ENCODE measurements around the gene PCDHA6. TPM values are rescaled to one million over a fixed set of nuclear protein-coding genes. Genes with fewer than 3 reads are reported as not detected.
A peak's percentile ranks its signal among the peaks of the same experiment; 100 is the strongest.
"Not testable (repeated sequence)": the region's sequence is repeated elsewhere in the genome, so short reads cannot be mapped to it uniquely, and the experiment has no call there.

Gene PCDHA6
- total RNA-seq, 2 donors from 2014 or later: 6.2 to 6.5 TPM

- Histone ChIP-seq H3K9ac (ENCODE audit: extremely low read depth, low read length, poor library complexity, severe bottlenecking) (no peak overlapping the region), H3K27me3 (ENCODE audit: control insufficient read depth, insufficient read depth, low read length, poor library complexity, severe bottlenecking) (no peaks in the 10 kb centered on the region), H3K36me3 (ENCODE audit: control insufficient read depth, insufficient read depth, low read length) (no peaks in the 10 kb centered on the region), H3K4me3 (ENCODE audit: low read length) (no peak overlapping the region), H3K9me3 (ENCODE audit: control insufficient read depth, low read length) (peaks cover 6% of the 10 kb centered on the region), H3K4me1 (ENCODE audit: control insufficient read depth, insufficient read depth, low read length) (no peaks in the 10 kb centered on the region), H3K27ac (ENCODE audit: low read depth, low read length) (no peak overlapping the region)
- peaks cover 2% of the 10 kb centered on the region for H3K4me1 Mint-ChIP-seq
- peak overlapping the region; percentile 86 for H3K4me3 Mint-ChIP-seq
- peak; percentile 75 for DNase-seq
- peak; percentile 70 for TF ChIP-seq CTCF (conservative IDR thresholded peaks at IDR 0.05)
- H3K36me3 Mint-ChIP-seq (ENCODE audit: low read depth): peaks cover 8% of the 10 kb centered on the region
- H3K27ac Mint-ChIP-seq: peak overlapping the region; percentile 74
- H3K27me3 Mint-ChIP-seq (ENCODE audit: insufficient read depth): no peaks in the 10 kb centered on the region
- peaks cover 7% of the 10 kb centered on the region for H3K9me3 Mint-ChIP-seq
- 69 to 71% methylated on average over 12 to 15 of the region's 15 CpGs for WGBS, 2 experiments (ENCODE audit: insufficient coverage in 1 of 2, insufficient read length in 1 of 2)
Measured at GRCh38 chr5:140795259-140795641, 32.5 kb upstream of the PCDHA6 start.

GRCh38 chr5:140796072-140796717 lies 31.6 kb upstream of the PCDHA6 start:
- H3K4me1 ChIP-seq (ENCODE audit: control insufficient read depth, insufficient read depth, low read length); H3K4me3 Mint-ChIP-seq: not testable (repeated sequence)
- WGBS, 2 experiments (ENCODE audit: insufficient coverage in 1 of 2, insufficient read length in 1 of 2): 96 to 97% methylated on average over 50 to 71 of the region's 72 CpGs

GRCh38 chr5:140796718-140797095 lies 31.1 kb upstream of the PCDHA6 start:
- TF ChIP-seq CTCF (conservative IDR thresholded peaks at IDR 0.05): no peak
- no peak overlapping the region for H3K4me3 ChIP-seq (ENCODE audit: low read length)
- Mint-ChIP-seq H3K27ac (no peak overlapping the region), H3K4me1 (peaks cover 2% of the 10 kb centered on the region), H3K4me3 (no peak overlapping the region), H3K9me3 (peaks cover 11% of the 10 kb centered on the region), H3K27me3 (ENCODE audit: insufficient read depth) (no peaks in the 10 kb centered on the region), H3K36me3 (ENCODE audit: low read depth) (peaks cover 15% of the 10 kb centered on the region)
- no peaks in the 10 kb centered on the region for H3K4me1 ChIP-seq (ENCODE audit: control insufficient read depth, insufficient read depth, low read length)
- H3K36me3 ChIP-seq (ENCODE audit: control insufficient read depth, insufficient read depth, low read length): no peaks in the 10 kb centered on the region
- no peaks in the 10 kb centered on the region for H3K27me3 ChIP-seq (ENCODE audit: control insufficient read depth, insufficient read depth, low read length, poor library complexity, severe bottlenecking)
- no peak overlapping the region for H3K9ac ChIP-seq (ENCODE audit: extremely low read depth, low read length, poor library complexity, severe bottlenecking)
- no peak overlapping the region for H3K27ac ChIP-seq (ENCODE audit: low read depth, low read length)
- 92 to 96% methylated on average over 22 to 39 of the region's 39 CpGs for WGBS, 2 experiments (ENCODE audit: insufficient coverage in 1 of 2, insufficient read length in 1 of 2)
- peaks cover 9% of the 10 kb centered on the region for H3K9me3 ChIP-seq (ENCODE audit: control insufficient read depth, low read length)
- peak; percentile 36 for DNase-seq

More at GRCh38 chr5:140796072-140796717, 31.6 kb upstream of the PCDHA6 start:
- H3K27me3 Mint-ChIP-seq (ENCODE audit: insufficient read depth); H3K9me3 Mint-ChIP-seq; H3K27ac Mint-ChIP-seq; H3K9me3 ChIP-seq (ENCODE audit: control insufficient read depth, low read length); H3K27me3 ChIP-seq (ENCODE audit: control insufficient read depth, insufficient read depth, low read length, poor library complexity, severe bottlenecking); H3K4me3 ChIP-seq (ENCODE audit: low read length); H3K9ac ChIP-seq (ENCODE audit: extremely low read depth, low read length, poor library complexity, severe bottlenecking); H3K36me3 ChIP-seq (ENCODE audit: control insufficient read depth, insufficient read depth, low read length); H3K4me1 Mint-ChIP-seq; H3K27ac ChIP-seq (ENCODE audit: low read depth, low read length): not testable (repeated sequence)
- DNase-seq: peak; percentile 34
- peaks cover 10% of the 10 kb centered on the region for H3K36me3 Mint-ChIP-seq (ENCODE audit: low read depth)
